ENCODE data around the gene KLHL29.

KLHL29 gene

DNA sequence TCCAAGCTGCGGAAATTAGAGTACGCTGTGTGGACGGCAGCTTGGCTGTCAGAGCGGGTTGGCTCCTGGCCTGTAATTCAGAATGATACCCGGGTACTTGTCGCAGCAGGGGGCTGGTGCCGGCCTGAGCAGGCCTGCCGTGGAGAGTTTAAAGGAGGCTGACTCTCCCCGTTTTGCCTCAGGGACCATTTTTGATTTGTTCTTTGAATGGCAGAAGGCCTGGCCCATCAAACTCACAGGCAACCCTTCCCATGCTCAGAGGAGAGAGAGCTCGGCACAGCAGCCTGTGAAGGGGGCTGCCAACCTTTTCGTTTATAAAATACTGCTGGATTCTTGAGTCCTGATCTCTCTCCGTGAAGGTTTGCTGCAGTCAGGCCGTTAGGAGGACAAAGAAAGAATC lies 151.3 kb downstream of the KLHL29 start:
- DNase-seq, result no peak

DNA sequence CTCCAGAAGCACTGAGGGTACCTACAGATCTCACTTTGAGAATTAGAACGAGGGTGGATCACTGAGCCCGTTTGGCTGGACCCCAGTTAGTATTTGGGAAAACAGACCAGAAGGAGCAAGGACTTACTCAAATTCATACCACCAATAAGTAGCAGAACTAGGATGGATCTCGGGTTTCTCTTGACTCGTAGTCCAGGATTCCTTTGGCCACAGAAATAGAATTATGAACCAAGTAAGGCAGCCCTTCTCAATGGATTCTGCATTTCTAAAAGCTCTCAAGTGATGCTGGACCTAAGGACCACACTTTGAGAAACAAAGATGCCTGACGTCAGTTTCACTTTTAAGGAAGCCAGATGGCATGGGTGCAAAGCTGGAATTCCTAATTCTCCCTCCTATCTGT lies 153.0 kb downstream of the KLHL29 start:
- peak; percentile 30 for DNase-seq

DNA sequence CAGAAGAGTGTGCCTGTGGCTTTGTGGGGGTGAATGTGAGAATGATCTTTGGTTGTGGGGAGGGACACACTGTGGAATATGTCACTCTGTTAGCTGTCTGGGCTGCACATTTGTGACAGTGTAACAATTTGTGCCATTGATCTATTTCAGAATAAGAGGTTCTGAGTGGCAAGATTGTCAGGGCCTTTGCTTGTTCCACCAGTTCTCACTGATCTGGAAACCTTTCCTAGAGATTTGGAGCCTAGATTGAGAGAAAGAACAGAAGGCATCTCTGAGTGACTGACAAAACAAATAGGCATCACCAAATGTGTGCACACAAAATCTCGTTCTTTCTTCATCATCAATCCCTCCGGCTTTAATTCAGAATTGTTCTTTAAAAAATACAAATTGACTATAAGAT lies 153.6 kb downstream of the KLHL29 start:
- DNase-seq, result no peak

DNA sequence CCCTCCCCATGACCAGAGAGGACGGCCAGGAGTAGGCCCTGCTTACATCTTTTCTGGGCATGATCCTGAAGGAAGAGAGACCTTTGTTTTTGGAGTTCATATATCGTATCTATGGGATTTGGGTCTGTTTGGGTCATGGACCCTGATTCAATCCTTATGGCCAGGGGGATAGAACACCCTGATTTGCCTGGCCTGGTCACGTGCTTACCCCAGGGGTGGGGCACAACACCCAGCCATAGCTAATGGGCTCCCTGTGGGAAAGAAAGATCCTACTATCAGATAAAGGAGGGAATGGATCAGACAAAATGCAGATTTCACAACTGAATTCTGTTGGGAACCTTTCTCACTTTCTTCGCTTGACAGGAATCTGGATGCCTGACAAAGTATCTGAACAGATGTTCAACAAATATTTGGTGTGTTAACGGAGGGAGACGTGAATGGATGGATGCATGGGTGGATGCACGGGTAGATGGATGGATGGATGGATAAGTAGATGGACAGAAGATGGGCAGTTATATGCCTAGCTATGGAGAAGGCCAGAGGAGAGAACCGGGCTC lies 155.9 kb downstream of the KLHL29 start:
- DNase-seq, result no peak

DNA sequence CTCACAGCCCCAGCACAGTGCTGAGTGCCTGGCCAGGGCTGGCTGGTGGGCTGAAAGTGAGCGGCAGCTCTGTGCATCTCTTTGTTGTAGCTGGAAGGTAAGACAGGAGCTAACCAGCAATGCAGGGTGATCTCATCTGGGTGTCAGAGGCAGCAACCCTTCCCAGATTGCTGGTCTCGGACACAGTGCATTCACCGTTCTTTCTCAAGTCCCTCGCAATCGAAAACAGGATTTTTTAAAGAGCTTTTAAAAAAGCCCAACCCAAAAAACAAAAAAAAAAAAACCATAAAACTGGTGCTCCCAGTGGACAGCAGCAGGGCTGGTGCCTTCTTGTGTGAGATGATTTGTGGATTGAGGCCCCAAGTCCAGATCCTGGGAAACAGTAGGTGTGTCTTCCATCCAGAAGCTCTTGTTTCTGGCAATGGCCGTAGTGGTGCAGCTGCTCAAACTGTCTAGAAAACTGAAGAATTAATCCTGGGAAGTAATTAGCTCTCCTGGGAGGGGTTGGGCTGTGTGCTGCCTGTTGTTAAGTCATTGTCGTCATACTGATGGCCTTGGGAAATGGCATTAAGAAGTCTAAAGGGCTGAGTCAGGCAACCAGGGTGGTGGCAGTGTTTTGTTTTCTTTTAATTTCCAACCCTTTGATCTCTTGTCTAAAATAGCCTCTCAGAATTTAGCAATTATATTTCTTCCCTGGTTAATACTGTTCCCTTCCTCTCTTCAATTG lies 156.7 kb downstream of the KLHL29 start:
- no peak for DNase-seq

DNA sequence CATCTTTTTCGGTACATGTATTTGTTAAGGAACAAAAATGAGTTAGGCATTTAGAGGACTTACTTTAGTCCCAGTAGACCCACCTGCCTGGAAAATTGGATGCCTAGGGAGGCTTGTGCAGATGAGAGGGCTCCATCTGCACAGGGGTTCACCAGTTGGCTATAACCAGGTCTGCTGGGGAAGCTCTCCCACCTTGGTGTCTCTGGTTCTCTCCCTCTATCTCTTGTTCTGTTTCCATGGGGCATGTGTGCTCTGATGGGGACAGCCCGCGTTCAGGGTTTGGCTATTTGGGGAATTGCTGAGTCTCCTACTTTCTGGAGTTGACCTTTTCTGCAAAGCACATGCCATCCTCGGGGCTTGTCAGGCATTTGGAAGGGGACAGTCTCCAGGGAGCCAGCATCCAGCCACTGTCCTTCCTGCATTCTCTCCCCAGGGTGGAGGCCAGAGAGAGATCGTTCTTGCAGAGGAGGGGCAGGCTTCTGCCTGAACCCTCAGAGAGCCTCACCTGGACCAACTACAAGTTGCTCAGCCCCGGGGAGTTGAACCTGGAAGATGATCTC lies 157.3 kb downstream of the KLHL29 start:
- DNase-seq, result no peak

DNA sequence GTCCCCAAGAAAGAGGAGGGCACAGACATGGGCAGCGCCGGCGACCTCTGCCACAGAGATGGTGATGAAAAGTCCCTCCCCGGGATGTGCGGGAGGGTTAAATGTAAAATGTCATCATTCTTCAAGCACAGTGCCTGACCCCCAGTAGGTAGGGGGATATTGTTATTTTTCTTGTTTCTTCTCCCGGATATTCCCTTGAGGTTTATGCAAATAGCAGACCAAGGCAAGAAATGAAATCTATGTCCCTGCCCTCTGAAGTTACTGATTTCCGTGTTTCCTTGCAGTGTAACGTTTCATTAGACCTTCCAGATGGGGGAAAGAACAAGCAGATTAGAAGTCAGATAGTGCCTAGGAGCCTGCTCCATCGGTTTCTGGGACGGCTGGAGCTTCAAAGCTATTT lies 158.3 kb downstream of the KLHL29 start:
- DNase-seq, result no peak

DNA sequence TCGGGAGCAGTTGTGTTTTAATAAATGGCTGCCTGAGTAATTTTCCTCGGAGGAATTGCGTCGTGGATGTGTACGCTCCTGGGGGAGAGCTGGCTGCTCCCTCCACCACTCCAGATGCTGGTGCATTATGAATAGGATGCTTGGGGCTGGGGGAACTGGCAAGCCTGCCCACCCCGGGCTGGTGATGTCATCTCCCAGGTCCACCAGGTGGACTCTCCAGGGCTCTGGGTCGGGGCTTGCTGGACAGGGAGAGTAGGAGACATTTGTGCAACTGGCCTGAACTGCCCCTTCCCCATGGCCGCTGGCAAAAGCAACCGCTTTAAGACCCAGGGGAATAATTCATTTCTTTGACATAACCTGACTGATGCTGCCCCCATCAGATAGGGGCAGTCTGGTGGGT lies 158.7 kb downstream of the KLHL29 start:
- DNase-seq, result no peak

DNA sequence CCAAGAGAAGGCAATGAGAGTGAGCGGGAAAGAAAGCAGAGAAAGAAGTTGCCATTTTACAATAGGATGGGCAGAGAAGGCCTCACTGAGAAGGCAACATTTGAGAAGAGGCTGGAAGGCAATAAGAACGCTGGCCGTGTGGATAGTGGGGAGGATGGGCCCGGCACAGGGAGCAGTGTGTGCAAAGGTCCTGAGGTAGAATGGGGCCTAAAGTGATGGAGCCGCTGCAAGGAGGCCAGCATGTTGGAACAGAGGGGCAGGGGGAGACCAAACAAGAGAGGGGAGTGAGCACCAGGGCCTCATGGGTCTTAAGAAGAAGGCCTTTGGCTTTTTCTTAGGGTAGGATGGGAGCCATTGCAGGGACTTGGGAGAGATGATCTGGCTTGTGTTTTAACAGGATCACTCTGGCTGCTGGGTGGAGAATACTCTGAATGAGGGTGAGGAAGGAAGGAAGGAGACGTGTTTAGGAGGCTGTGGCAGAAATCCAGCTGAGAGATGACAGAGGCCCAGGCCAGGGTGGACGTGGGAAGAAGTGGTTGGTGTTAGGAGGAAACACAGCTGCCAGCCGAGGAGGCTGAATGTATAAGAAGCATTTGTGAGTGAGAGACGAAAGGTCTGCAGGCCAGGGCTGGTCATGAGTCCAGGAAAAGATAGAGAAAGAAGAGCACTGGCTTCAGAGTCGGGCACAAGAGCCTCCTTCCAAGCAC lies 159.8 kb downstream of the KLHL29 start:
- DNase-seq, result no peak

DNA sequence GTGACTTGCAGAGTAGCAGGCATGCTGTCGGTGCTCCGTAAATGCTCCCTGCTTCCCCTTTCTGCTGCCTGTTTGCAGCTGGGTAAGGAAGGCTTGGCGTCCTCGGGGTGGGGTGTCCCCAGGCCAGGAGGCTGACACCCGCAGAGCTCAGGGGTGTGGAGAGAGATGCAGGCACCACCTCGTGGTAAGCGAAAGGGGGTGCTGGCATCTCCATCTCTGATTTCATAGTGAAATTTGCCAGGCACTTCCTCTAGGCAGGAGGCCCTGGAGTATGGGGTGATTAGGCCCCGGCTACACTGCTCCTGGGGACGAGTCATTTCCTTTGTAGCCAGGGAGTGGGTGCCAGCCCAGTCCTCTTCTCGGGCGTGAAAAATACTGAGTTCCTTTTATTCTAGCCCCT lies 160.4 kb downstream of the KLHL29 start:
- DNase-seq, result peak; percentile 47

DNA sequence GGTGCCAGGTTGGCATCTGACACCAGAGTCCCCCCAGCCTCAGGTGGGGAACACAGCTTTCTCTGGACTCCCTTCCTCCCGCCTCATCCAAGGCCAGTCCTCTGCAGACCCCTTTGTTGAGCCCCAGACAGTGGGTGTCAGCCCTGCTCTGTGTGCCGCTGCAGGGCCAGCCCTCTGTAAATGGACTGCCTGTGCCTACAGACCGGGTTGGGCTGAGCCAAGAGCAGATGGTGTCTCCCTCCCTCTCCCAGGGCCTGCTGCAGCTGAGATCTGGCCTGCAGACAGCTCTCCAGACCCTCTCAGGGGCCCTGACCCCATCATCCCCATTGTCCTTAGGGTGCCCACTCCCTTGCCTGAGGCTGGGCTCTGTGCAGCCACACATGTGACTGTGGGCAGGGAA lies 160.8 kb downstream of the KLHL29 start:
- no peak for DNase-seq

DNA sequence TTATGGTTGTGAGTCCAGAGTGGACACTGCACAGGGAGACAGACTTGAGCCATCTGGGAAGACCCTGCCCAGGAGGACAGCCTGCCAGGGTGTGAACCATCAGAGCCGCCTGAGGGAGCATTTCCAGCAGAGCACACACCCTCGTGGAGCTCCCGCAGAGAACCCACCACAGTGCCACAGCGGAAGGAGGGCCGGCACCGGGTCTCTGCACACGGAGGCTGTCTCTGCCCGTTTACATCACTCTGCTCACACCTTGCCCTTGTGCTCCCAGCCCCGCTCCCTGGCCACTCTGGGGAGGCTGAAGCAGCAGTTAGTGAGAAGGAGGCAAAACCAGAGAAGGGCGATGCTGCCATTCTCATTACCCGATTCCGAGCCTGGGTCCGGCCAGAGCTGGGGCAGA lies 161.9 kb downstream of the KLHL29 start:
- DNase-seq, result no peak

DNA sequence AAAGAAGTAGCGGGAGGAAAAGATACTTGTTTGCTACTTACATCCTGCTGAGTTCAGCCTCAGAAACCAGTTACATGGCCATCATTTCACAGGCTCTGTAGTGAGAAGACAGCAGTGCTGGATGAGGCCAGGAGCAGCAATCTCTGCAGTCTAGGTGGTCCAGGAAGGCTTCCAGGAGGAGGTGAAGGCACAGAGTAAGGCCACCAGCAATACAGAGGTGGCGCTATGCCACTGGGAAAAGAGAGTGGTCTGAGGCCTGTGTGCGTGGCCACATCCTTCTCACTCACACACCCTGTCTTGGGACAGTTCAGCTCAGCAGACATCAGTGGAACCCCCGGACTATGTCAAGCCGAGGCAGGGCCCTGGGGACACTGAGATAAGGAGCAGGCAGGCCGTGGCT lies 162.7 kb downstream of the KLHL29 start:
- no peak for DNase-seq

DNA sequence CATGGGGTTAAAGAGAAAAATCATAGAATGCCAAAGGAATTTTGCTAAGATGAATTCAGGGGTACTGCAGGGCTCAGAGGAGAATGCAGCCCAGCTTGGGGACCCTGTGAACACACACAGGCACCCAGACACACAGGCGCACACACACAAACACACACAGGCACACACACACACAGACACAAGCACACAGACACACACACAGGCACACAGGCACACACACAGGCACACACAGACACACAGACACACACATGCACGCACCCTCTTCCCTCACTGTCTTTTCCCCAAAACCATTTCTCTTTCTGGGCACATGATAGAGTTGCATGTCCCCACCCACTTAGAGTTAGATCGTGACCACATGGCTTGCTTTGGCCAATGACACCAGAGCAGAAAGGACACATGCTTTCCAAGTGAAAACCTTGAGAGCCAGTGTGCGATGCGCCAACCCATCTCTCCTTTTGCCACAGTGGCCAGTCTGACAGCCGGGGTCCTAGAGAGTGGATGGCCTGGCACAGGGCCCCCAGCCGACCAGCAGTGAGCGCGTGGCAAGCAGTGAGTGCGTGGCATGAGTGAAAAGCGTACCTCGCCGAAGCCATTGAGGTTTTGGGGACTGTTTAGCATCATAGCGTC lies 163.3 kb downstream of the KLHL29 start:
- no peak for DNase-seq

DNA sequence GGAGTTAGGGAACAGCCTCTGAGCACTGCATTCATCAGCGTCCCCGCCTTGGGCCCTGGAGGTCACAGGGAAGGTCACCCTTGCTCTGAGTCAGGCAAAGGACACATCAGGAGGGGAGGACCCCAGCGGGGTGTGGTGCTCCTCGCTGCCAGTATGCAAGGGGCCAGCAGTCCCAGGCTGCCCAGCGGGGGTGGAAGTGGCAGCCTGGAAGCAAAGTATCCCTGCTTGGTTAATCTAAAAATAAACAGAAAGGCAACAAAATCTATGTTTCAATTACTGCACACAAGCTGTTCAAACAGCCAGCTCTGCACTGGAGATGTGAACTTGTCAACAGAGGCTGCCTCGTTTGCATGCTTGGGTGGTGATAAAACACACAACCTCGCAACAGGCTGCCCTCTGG lies 164.1 kb downstream of the KLHL29 start:
- DNase-seq, result peak; percentile 10

DNA sequence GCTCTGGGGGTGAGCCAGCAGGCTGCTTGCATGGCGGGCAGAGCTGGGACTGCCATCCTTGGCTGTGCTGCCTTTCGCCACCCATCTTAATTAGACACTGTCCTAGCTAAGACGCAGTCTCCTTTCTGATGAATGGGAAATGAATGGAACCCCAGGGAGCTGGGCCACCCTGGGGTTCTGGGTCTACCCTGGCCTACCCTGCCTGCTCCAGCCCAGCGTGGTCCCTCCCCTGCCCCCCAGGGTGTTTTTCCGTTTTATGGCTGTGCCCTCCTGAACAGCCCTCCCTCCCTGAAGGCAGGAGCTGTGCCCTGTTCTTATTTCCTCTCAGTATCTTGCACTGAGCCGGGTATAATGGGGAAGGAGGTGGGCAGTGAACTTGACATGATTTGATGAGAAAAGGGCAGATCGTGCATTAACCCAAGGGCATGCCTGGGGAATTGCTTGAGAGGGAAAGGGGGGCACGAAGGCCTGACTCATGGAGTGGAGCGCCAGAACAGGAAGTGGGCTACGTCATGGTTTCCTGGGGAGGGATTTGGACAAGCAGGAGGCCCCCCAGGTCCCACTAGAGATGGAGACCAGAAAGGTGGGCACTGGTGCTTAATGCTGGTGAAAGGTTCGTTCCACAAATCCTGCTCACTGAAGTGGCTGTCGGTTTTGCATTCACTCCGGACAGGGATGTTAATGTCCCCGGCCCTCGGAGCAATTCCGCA lies 165.0 kb downstream of the KLHL29 start:
- DNase-seq, result peak; percentile 41

DNA sequence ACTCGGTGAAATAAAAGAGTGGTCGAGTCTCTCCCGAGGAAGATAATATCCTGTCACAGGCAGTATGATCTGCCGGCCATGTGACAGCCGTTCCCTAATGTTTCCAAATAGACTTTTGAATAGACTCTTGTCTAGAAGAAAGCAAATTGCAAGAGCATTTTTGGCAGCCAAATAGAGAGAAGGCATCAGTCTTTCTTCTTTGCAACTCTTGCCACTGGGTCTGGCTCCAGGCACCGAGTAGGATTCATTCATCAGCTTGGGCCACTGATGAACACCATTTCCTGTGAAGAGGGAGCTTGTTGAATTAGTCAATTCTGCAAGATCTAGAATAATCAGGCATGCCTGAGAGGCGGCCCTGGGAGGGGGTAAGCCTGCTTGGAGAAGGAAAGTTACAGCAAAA lies 165.6 kb downstream of the KLHL29 start:
- no peak for DNase-seq

DNA sequence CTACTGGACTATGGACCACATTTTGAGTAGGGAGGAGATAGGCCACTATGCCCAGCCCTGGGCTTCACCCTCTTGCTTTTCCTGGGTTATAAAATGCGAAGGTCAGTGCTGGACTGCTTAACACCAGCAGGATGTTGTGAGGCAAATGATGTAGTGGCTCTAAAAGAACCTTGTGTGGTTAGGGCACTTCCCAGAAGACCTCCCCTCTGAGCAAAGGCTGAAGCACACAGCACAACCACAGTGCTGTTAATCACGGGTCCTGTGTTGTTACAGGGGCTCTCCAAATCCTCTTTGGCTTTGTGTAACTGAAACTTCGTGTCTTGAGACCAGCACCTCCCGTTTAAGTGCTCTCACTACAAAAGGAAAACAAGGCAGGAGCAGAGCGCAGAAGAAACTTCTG lies 166.9 kb downstream of the KLHL29 start:
- DNase-seq, result no peak

DNA sequence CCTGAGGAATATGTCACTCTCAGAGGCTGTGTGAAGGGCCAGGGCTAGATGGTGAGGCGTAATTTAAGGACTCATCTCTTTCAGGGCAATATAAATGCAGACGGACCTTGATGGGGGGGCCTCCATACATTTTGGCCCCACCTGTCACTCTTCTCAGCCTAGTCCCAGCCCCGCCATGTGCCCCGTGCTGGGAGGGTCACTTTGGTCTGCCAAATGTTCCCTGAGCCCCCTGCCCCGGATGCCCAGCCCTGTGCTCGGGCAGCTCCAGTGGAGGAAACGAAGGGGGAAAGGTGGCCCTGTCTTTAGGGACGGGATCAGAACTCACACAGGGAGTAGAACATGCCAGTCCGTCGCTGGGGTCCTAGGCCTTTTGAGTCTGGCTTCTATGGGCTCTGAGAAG lies 168.6 kb downstream of the KLHL29 start:
- DNase-seq, result no peak

DNA sequence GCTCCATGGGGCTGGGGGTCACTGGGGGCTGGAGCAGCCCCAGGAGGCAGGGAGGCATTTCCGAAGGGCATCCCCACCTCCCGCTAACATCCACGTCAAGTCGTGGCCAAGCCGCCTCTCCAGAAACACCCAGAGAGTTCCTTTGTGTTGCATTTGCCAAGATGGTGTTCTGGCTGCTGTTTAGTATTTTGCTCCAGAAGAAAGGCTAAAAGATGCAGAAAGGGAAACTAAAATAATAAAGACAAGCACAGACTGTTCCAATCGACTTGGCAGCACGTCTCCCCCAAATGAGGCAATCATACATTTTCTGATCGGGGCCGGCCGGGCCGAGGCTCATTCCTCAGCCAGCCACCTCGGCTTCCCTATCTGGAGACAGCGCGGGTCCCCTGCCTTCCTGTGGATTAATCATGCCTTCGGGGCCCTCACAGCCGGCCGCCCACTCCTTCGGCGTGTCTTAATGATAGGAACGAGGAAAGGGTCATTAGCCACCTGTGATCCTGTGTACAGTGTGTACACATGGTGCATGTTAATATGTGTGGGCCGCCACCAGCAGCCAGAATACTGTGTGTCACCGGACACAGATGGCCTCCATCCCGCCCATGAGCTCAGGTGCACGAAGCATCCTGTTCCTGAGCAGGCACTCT lies 169.2 kb downstream of the KLHL29 start:
- no peak for DNase-seq

DNA sequence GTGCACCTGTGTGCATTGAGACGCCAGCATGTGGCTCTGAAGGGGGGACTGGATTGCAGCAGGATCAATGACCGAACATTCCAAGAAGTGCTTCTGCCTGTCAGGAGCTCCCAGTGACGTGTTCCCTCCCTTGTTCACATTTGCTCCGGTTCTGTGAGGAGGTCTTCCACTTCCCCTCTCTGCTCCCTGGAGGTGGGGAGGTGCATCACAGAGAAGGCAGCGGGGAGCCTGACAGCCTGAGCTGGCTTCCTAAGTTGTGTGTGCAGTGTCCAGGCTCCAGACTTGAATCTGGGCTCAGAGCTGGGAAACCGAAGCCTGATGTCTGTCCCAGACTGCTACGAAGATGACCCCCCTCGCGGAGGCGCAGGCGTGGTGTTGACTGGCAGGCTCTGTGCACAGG lies 171.0 kb downstream of the KLHL29 start:
- no peak for DNase-seq

DNA sequence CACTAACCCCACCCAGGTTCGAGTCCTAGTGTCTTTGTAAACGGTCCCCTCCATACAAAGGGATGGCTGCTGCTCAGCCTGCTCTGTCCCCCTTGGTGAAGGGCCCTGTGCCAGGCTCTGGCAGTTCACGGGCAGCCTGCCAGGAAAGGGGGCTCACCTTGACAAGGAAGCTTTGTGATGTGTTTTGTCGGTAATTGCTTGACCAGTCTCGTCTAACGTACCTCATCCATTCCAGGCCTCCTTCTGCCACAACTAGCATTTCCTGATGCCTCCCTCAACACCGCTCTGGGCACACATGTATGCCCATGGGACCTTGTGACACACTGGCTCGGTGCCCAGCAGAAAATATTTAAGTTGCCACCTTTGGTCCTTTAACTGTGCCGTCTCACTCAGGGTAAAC lies 171.9 kb downstream of the KLHL29 start:
- no peak for DNase-seq

DNA sequence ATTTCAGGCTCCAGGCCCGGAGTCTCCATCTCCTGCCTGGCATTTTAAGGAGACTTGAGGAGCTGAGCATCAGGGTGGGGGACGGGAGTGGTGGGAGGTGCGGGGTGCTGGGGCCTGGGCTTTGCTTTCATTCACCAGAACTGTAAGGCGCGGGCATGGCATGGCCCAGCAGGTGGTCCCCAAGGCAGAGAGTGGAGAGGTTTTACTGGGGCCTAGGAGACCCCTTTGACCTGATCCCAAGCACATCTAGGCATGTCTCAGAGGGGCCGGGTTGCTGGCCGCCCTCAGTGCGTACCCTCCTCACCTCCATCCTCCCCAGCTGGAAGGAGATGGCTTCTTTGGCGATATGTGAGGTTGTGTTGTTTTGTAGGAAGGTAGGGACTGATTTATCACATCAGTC lies 172.5 kb downstream of the KLHL29 start:
- DNase-seq, result no peak

All from HCEC 1CT (cell line).